ENCODE data around the gene WDR7.

WDR7 gene

GRCh38 chr18:56804395-56804794, 153.2 kb downstream of the WDR7 start:
- no peak for DNase-seq (ENCODE audit: low read depth in 2 of 2)

- no peak for DNase-seq (ENCODE audit: low read depth in 2 of 2)
Measured at GRCh38 chr18:56807901-56808300, 156.7 kb downstream of the WDR7 start.

DNA sequence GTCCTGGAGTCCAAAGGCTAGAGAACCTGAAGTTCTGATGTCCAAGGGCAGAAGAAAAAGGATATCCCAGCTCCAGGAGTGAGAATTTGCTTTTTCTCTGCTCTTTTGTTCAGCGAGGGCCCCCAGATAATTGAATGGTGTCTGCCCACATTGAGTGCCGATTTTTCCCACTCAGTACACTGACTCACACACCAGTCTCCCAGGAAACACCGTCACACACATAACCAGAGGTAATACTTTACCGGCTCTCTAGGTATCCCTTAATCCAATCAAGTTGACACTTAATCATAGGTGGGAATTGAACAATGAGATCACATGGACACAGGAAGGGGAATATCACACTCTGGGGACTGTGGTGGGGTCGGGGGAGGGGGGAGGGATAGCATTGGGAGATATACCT, 161.5 kb downstream of the WDR7 start:
- no peak for DNase-seq (ENCODE audit: low read depth in 2 of 2)

- DNase-seq (ENCODE audit: low read depth in 2 of 2) = no peak
Measured at GRCh38 chr18:56815926-56816325, 164.8 kb downstream of the WDR7 start.

- no peak for DNase-seq (ENCODE audit: low read depth in 2 of 2)
Measured at GRCh38 chr18:56823986-56824565, 172.9 kb downstream of the WDR7 start.

- no peak for DNase-seq (ENCODE audit: low read depth in 2 of 2)
Measured at GRCh38 chr18:56825321-56825720, 174.2 kb downstream of the WDR7 start.

DNA sequence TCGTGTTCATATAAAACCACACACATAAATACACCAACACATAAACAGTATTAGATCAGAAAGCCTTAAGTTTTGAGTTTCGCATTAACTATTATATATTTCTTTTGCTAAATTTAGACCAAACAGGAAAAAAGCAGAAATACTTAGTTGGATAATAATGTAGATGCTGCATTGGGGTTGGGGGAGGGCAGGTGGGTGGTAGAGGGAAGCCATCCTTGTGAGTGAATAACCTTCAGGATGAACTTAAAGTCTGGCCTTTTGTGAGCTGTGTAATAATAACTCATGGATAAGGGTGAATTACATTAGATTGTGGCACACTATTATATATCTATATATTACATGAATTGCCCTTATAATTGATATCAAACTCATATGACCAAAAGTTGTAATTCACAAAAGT, 174.7 kb downstream of the WDR7 start:
- DNase-seq (ENCODE audit: low read depth in 2 of 2) = no peak

DNA sequence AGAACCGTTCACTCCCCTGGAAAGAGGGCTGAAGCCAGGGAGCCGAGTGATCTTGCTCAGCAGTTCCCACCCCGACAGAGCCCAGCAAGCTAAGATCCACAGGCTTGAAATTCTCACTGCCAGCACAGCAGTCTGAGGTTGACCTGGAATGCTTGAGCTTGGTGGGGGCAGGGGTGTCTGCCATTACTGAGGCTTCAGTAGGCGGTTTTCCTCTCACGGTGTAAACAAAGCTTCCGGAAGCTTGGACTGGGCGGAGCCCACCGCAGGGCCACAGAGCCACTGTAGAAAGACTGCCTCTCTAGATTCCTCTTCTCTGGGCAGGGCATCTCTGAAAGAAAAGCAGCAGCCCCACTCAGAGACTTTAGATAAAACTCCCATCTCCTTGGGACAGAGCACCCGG, 180.8 kb downstream of the WDR7 start:
- DNase-seq (ENCODE audit: low read depth in 2 of 2) = no peak

DNA sequence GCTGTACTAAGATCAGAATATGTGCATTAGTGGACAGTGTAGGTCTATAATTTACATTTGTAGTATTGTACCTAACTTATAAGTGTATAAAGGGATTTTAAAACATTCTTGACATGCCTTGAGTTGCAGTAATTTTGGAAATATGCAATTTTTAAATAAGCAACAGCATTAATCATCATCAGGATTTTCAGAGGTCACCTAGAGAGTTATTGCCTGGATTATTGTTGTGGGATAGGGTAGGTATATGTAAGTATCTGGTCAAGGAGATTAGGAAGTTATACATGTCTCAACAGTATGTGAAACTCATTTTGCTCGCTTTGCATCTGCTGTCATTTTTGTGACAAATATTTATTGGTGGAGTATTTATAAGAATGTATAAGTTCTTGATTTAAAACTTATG, 184.2 kb downstream of the WDR7 start:
- no peak for DNase-seq (ENCODE audit: low read depth in 2 of 2)

DNA sequence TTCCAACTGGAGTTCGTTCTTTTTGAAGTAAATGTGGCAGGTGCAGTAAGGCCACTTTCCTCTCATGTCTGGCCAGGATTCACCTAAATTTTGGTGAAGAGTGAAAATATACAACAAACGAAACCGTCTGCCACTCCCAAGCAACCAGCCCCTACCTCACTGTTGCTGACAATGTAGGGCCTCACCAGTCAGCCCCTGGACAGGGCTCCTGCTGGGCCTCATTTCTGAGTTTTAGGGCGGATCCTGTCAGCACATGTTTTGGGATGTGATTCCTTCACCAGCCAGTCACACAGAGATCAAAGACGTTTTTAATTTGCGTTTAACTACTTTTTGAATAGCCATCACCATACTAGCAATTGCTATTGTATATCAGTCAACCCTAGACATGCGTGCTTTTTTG, 185.0 kb downstream of the WDR7 start:
- no peak for DNase-seq (ENCODE audit: low read depth in 2 of 2)

DNA sequence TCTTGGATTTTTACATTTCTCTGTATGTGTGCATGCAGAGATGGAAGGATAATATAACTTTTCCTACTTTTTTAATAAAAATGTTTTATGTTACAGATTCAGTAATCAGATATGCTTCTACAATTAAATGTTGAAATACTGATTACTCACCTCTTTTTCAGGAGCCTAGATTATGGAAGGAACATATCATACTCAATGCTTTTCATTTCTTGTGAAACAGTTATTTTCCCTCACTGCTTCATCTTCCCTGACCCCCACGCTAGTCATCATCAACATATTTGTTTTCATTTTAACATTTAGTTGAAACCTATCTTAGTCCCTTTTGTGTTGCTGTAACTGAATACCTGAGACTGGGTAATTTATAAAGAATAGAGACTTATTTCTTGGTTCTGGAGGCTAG, 190.7 kb downstream of the WDR7 start:
- DNase-seq (ENCODE audit: low read depth in 2 of 2) = no peak

DNA sequence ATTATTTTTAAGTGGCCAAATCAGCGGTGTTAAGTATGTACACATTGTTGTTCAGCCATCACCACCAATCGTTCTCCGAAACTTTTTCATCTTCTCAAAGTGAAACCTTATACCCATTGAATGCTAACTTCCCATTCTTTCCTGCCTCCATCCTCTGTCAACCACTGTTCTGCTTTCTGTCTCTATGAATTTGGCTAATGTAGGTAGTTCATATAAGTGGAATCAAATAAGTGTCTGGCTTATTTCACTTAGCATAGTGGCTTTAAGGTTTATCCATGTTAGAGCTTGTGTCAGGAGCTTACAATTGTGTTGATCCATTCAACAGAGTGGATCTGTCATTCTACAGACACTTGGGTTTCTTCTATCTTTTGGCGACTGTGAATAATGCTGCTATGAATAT, 192.1 kb downstream of the WDR7 start:
- DNase-seq (ENCODE audit: low read depth in 2 of 2) = no peak

GRCh38 chr18:56844556-56844955, 193.4 kb downstream of the WDR7 start:
- DNase-seq (ENCODE audit: low read depth in 2 of 2) = no peak

GRCh38 chr18:56851774-56852173, 200.6 kb downstream of the WDR7 start:
- DNase-seq (ENCODE audit: low read depth in 2 of 2) = no peak

GRCh38 chr18:56853961-56854360, 202.8 kb downstream of the WDR7 start:
- no peak for DNase-seq (ENCODE audit: low read depth in 2 of 2)

DNA sequence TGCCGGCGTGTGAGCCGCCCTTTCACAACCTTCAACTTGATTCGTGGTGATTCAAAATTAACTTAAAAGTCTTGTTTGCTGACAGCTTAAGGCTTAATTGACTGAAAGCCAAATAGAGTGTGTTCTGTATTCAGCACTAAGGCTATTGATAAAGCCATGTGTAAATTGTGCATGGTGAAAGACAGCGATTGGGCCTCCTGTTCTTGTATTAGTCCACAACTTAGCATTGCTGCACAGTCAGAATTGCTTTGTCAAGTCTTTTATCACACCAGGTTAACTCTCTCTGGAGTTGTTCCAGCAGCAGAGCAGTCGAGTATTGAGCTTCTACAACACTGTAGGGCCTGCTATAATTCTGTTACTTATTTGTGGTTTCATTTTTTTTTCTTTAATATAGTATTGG, 210.1 kb downstream of the WDR7 start:
- DNase-seq (ENCODE audit: low read depth in 2 of 2) = no peak

- no peak for DNase-seq (ENCODE audit: low read depth in 2 of 2)
Measured at GRCh38 chr18:56869189-56869777, 218.1 kb downstream of the WDR7 start.

GRCh38 chr18:56870982-56871381, 219.8 kb downstream of the WDR7 start:
- DNase-seq (ENCODE audit: low read depth in 2 of 2) = no peak

- DNase-seq (ENCODE audit: low read depth in 2 of 2) = no peak
Measured at GRCh38 chr18:56872140-56872539, 221.0 kb downstream of the WDR7 start.

- DNase-seq (ENCODE audit: low read depth in 2 of 2) = no peak
Measured at GRCh38 chr18:56873441-56874140, 222.4 kb downstream of the WDR7 start.

DNA sequence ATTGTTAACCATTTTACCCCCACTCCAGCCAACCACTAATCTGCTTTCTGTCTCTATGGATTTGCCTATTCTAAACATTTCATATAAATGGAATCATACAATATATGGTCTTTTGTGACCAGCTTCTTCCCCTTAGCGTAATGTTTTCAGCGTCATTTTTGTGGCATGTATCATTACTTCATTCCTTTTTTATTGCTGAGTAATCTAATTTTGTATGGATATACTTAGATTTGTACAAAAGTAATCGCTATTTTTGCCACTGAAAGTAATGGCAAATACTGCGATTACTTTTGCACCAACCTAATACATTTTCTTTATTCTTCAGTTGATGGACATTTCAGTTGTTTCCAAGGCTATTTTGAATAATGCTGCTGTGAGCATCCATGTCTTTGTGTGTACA, 227.6 kb downstream of the WDR7 start:
- DNase-seq (ENCODE audit: low read depth in 2 of 2) = no peak

DNA sequence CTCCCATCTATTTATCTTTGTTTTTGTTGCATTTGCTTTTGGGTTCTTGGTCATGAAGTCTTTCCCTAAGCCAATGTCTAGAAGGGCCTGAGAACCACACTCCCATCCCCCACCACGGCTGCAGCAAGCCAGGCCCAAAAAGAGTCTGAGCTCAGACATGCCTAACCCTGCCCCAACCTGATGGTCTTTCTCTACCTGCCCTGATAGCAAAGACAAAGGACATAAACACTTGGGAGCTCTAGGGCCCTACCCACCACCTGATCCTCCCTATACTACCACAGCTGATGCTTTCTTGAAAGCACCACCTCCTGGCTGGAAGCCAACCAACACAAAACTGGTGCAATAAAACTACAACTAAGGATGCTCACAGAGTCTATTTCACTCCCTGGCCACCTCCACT, 233.4 kb downstream of the WDR7 start:
- DNase-seq (ENCODE audit: low read depth in 2 of 2) = no peak

- DNase-seq (ENCODE audit: low read depth in 2 of 2) = no peak
Measured at GRCh38 chr18:56888978-56889377, 237.8 kb downstream of the WDR7 start.

DNA sequence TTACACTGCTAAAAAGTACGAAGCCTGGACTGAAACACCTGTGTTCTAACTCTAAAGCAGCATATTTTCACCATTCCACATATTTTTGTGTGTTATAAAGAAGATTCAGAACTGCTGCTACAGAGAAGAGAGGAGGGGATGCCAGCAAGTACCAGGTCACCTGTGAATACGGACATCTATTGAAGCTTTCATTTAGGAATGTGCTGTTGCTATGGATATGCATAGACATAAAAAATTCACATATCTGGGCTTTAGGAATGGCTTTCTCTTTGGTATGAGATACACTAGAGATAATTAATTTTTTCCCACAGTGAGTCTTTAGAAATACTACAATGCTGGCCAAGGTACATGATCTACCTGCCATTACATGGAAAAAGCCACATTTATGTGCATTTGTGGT, 238.5 kb downstream of the WDR7 start:
- DNase-seq (ENCODE audit: low read depth in 2 of 2) = no peak

Data from activated CD4-positive, alpha-beta T cell treated with anti-CD3 and anti-CD28 coated beads for 24 hours (primary cell).